Lower leg skin (tissue), 4 donors: ENCODE measurements around the gene NPAS2. TPM values are rescaled to one million over a fixed set of nuclear protein-coding genes. Genes with fewer than 3 reads are reported as not detected.

Source experiments
- DNase-seq, 2 donors: peaks; one replicate each; pipeline ENCODE4 v3.0.0-alpha.2; 2019; ENCODE audit warnings: low spot score in 2 of 2
- H3K4me3 ChIP-seq: fragments of 200-600 bp; sonication (generic); 2 replicates; pipeline ENCODE4 v1.5.1; 2017; ENCODE audit warnings: mild to moderate bottlenecking, low read depth; ENCODE audit not compliant: poor library complexity, severe bottlenecking
- POLR2A ChIP-seq, 2 donors: fragments of 450-650 bp; IDR thresholded peaks; one replicate each; pipeline ENCODE4 v1.6.1; 2016 to 2017; ENCODE audit warnings: antibody characterized with exemption in 2 of 2, mild to moderate bottlenecking in 1 of 2, moderate library complexity in 1 of 2
- whole genome bisulfite sequencing, 2 donors: methylation state at CpG; one replicate each; pipeline ENCODE4 v1.1.5; 2018; 5-methylcytosine and 5-hydroxymethylcytosine counted together
- intact Hi-C: fragments of 100-400 bp; cut with DNase I; formaldehyde crosslinking; loops from one replicate; pipeline ENCODE4 v1.15.0; 2023; ENCODE audit warnings: low total_unique reads
- total RNA-seq, 4 donors: library from RNA; depleted of rRNA; stranded (reverse); fragments of >200 nt; gene quantifications; one replicate each; pipeline ENCODE4 v1.1.0, GENCODE V29; 2016
- TF ChIP-seq, protein P1 (sequence below), 3 donors: fragments of 450-650 bp; IDR thresholded peaks; one replicate each; pipeline ENCODE4 v1.5.1; 2016; ENCODE audit warnings: antibody characterized with exemption in 3 of 3, mild to moderate bottlenecking in 3 of 3, moderate library complexity in 2 of 3

Gene NPAS2
- total RNA-seq, 4 donors from 2014 or later, result 58.0 to 75.5 (median 62.1) TPM

DNA sequence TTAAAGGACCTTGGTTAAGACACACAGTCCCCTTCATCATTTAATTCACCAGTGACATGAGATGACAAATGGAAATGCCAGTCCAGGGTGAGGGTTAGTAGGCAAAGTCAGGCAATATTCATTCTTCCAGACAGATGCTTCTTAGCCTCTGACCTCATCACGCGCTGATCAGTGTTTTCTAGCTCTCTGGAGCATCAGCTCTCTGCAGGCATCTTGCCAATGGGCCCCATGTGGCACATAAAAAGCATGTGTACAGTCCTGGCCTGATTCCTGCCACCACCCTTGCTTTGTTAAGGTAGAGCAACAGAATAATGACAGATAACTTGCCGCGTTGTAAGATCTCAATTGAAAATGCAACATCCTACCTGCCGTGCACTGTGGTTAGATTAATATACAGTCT lies 20.3 kb upstream of the NPAS2 start:
- no peak overlapping the region for H3K4me3 ChIP-seq
- 69 to 79% methylated on average over 5 of the region's 5 CpGs for WGBS, 2 donors
- intact Hi-C loops, result no loop called here
- TF ChIP-seq POLR2A (IDR thresholded peaks at IDR 0.05), result no peak
- TF ChIP-seq, protein P1, sequence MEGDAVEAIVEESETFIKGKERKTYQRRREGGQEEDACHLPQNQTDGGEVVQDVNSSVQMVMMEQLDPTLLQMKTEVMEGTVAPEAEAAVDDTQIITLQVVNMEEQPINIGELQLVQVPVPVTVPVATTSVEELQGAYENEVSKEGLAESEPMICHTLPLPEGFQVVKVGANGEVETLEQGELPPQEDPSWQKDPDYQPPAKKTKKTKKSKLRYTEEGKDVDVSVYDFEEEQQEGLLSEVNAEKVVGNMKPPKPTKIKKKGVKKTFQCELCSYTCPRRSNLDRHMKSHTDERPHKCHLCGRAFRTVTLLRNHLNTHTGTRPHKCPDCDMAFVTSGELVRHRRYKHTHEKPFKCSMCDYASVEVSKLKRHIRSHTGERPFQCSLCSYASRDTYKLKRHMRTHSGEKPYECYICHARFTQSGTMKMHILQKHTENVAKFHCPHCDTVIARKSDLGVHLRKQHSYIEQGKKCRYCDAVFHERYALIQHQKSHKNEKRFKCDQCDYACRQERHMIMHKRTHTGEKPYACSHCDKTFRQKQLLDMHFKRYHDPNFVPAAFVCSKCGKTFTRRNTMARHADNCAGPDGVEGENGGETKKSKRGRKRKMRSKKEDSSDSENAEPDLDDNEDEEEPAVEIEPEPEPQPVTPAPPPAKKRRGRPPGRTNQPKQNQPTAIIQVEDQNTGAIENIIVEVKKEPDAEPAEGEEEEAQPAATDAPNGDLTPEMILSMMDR (IDR thresholded peaks at IDR 0.05), result no peak
- DNase-seq, result no peak

DNA sequence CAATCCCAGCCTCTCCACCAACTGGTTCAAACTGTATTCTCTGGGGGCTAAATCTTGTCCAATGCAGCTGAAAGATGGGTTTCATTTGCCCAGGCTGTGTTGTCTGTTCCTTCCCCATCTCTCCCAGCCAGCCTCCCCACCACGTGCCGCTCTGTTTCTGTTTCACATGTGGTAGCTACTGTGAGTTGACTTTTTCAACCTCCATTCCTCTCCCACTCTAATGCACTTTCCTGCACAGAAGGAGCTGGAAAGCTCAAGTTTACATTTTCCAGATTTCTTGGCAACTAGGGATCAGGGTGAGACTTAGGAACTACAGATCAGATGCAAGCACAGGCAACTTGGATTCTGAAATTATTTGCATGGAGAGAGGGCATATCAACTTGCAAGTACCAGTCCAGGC lies 19.0 kb upstream of the NPAS2 start:
- no peak overlapping the region for H3K4me3 ChIP-seq
- intact Hi-C loops, result no loop called here
- WGBS, 2 donors, result 77 to 81% methylated on average over 2 of the region's 2 CpGs
- DNase-seq, result no peak
- TF ChIP-seq, protein P1 (IDR thresholded peaks at IDR 0.05), result no peak
- TF ChIP-seq POLR2A (IDR thresholded peaks at IDR 0.05), result no peak

DNA sequence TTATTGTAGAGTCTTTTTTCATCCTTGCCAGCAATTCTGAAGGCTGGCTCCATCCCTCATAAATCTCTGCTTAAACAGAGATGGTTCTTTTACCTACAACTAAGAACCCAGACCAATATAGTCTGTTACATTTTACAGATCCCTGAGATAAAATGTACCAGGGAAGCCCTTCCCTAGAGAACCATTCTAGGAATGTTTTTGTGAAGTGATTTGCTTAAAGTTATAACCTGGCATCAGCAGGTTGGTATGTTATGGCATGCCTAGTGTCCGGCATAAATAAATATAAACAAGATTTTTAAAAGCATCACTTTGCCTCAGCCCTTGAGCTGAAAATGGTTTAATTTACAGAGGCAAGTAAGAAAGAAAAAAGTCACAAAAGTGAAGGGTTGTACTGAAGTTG lies 18.5 kb upstream of the NPAS2 start:
- intact Hi-C loops, result no loop called here
- no peak for TF ChIP-seq POLR2A (IDR thresholded peaks at IDR 0.05)
- TF ChIP-seq, protein P1 (IDR thresholded peaks at IDR 0.05), result no peak
- no peak for DNase-seq
- WGBS, 2 donors, result 56 to 76% methylated on average over 1 of the region's 1 CpG
- no peak overlapping the region for H3K4me3 ChIP-seq

DNA sequence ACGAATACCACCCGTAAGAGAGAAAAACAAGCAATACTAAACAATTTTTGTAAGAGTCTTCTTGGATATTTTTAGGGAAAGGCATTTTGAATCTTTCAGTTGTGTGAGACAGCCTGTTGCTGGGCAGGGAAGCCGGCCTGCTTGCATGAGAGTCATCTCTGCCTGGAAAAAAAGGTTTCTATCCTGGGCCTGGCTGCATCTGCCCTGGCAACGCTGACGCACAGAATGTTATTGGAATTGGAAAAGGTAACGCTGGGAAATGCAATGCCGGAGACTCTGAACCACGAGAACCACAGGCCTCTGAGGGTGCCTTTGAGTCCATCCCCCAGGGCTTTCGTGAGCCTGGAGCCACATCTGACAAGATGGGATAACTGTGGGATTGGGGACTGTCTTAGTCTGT lies 17.9 kb upstream of the NPAS2 start:
- DNase-seq, result no peak
- no peak for TF ChIP-seq POLR2A (IDR thresholded peaks at IDR 0.05)
- TF ChIP-seq, protein P1 (IDR thresholded peaks at IDR 0.05), result no peak
- H3K4me3 ChIP-seq, result no peak overlapping the region
- intact Hi-C loops, result no loop called here
- WGBS, 2 donors, result 79 to 85% methylated on average over 9 of the region's 9 CpGs

DNA sequence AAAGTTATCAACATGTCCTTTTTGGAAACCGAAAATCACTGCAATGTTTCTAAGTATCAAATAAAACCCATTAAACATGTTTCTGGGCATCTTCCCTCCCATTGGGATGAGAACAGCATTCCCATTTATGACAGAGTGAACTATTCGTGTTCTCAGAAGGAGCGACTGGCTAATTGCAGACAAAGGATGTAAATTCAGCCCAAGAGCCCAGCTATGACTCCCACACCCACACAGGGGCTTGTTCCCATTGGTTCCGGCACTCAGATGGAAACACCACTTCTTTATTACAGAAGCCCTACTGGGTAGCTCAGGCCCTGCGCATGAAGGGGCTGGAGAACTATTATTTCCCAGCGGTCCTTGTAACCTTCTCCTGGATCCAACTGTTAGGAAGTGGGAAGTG lies 16.6 kb upstream of the NPAS2 start:
- no peak for DNase-seq
- WGBS, 2 donors, result 84 to 86% methylated on average over 6 of the region's 6 CpGs
- intact Hi-C loops, result no loop called here
- no peak overlapping the region for H3K4me3 ChIP-seq
- TF ChIP-seq POLR2A (IDR thresholded peaks at IDR 0.05), result no peak
- TF ChIP-seq, protein P1 (IDR thresholded peaks at IDR 0.05), result no peak

DNA sequence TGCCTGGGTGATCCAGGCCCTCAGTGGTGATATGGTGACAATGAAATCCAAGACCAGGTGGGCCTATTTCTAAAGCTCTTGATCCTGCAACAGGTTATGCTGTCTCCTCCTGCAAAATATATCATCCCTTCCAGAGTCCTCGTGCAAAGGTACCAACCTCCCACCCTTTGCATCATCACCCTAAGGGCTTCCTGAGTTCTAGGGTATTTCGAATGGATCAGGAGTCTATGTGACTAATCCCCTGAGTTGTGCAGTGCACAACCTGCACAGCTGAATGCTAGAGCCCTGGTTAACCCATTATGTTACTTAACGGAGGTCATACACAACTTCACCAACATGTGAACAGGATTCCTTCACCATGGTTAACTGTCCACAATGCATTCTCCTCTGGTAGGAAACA lies 13.4 kb upstream of the NPAS2 start:
- 77 to 88% methylated on average over 3 of the region's 3 CpGs for WGBS, 2 donors
- no peak overlapping the region for H3K4me3 ChIP-seq
- no peak for DNase-seq
- intact Hi-C loops, result no loop called here
- TF ChIP-seq, protein P1 (IDR thresholded peaks at IDR 0.05), result no peak
- no peak for TF ChIP-seq POLR2A (IDR thresholded peaks at IDR 0.05)
